Mononuclear cell (primary cell): Measurements from ENCODE around the gene C4orf50. TPM values are rescaled to one million over a fixed set of nuclear protein-coding genes. Genes with fewer than 3 reads are reported as not detected.

Experiments used
- H3K27me3 ChIP-seq: 2 replicates; pipeline ENCODE4 v1.6.0; 2011; ENCODE audit warnings: low read length, control low read depth; ENCODE audit not compliant: insufficient read depth
- H3K4me1 ChIP-seq: 2 replicates; pipeline ENCODE4 v1.5.1; 2011; ENCODE audit warnings: mild to moderate bottlenecking, low read length, control low read depth; ENCODE audit not compliant: insufficient read depth
- H3K4me3 ChIP-seq: 2 replicates; pipeline ENCODE4 v1.5.1; 2011; ENCODE audit warnings: mild to moderate bottlenecking, low read length, moderate library complexity
- H3K9me3 ChIP-seq: 2 replicates; pipeline ENCODE4 v1.5.1; 2011; ENCODE audit warnings: low read depth, mild to moderate bottlenecking, control low read depth, low read length
- total RNA-seq: library from RNA; depleted of rRNA; stranded (reverse); fragments of >200 nt; gene quantifications from one replicate; pipeline ENCODE4 v1.2.3, GENCODE V29; 2012

C4orf50 gene
- total RNA-seq, 1 donor: 0.21 TPM

- Histone ChIP-seq H3K4me3 (no peak overlapping the region), H3K27me3 (no peaks in the 10 kb centered on the region), H3K4me1 (no peaks in the 10 kb centered on the region), H3K9me3 (no peaks in the 10 kb centered on the region)
Observed at GRCh38 chr4:6031846-6032245, 13.6 kb upstream of the C4orf50 start.

- no peaks in the 10 kb centered on the region for H3K4me1 ChIP-seq
- H3K27me3 ChIP-seq: no peaks in the 10 kb centered on the region
- no peak overlapping the region for H3K4me3 ChIP-seq
- H3K9me3 ChIP-seq: no peaks in the 10 kb centered on the region
Observed at GRCh38 chr4:6030679-6031078, 12.4 kb upstream of the C4orf50 start.

GRCh38 chr4:6029254-6029653 lies 11.0 kb upstream of the C4orf50 start:
- Histone ChIP-seq H3K9me3 (no peaks in the 10 kb centered on the region), H3K4me1 (no peaks in the 10 kb centered on the region), H3K4me3 (no peak overlapping the region), H3K27me3 (no peaks in the 10 kb centered on the region)

GRCh38 chr4:6028168-6028567 lies 9.9 kb upstream of the C4orf50 start:
- Histone ChIP-seq H3K4me1 (no peaks in the 10 kb centered on the region), H3K9me3 (no peaks in the 10 kb centered on the region), H3K27me3 (no peaks in the 10 kb centered on the region), H3K4me3 (no peak overlapping the region)

- Histone ChIP-seq H3K4me1 (no peaks in the 10 kb centered on the region), H3K4me3 (no peak overlapping the region), H3K27me3 (no peaks in the 10 kb centered on the region), H3K9me3 (no peaks in the 10 kb centered on the region)
Observed at GRCh38 chr4:6027392-6027791, 9.2 kb upstream of the C4orf50 start.

GRCh38 chr4:6024313-6024960 lies 6.2 kb upstream of the C4orf50 start:
- H3K27me3 ChIP-seq: no peaks in the 10 kb centered on the region
- no peaks in the 10 kb centered on the region for H3K4me1 ChIP-seq
- H3K4me3 ChIP-seq: no peak overlapping the region
- no peaks in the 10 kb centered on the region for H3K9me3 ChIP-seq

- Histone ChIP-seq H3K4me1 (no peaks in the 10 kb centered on the region), H3K4me3 (no peak overlapping the region), H3K27me3 (no peaks in the 10 kb centered on the region), H3K9me3 (no peaks in the 10 kb centered on the region)
Observed at GRCh38 chr4:6023731-6024130, 5.5 kb upstream of the C4orf50 start.

GRCh38 chr4:6022607-6023288 lies 4.5 kb upstream of the C4orf50 start:
- H3K4me1 ChIP-seq: no peaks in the 10 kb centered on the region
- no peaks in the 10 kb centered on the region for H3K27me3 ChIP-seq
- H3K9me3 ChIP-seq: no peaks in the 10 kb centered on the region
- H3K4me3 ChIP-seq: no peak overlapping the region

GRCh38 chr4:6021831-6022606 lies 3.8 kb upstream of the C4orf50 start:
- no peak overlapping the region for H3K4me3 ChIP-seq
- H3K27me3 ChIP-seq: no peaks in the 10 kb centered on the region
- H3K9me3 ChIP-seq: no peaks in the 10 kb centered on the region
- no peaks in the 10 kb centered on the region for H3K4me1 ChIP-seq

- H3K27me3 ChIP-seq: no peaks in the 10 kb centered on the region
- no peaks in the 10 kb centered on the region for H3K9me3 ChIP-seq
- no peaks in the 10 kb centered on the region for H3K4me1 ChIP-seq
- no peak overlapping the region for H3K4me3 ChIP-seq
Observed at GRCh38 chr4:6020613-6021012, 2.4 kb upstream of the C4orf50 start.

GRCh38 chr4:6019316-6020263 lies 1.4 kb upstream of the C4orf50 start:
- no peaks in the 10 kb centered on the region for H3K27me3 ChIP-seq
- no peaks in the 10 kb centered on the region for H3K4me1 ChIP-seq
- H3K4me3 ChIP-seq: no peak overlapping the region
- H3K9me3 ChIP-seq: no peaks in the 10 kb centered on the region

GRCh38 chr4:6017800-6018199 lies 431 bp downstream of the C4orf50 start:
- Histone ChIP-seq H3K9me3 (no peaks in the 10 kb centered on the region), H3K4me1 (no peaks in the 10 kb centered on the region), H3K4me3 (no peak overlapping the region), H3K27me3 (no peaks in the 10 kb centered on the region)

- Histone ChIP-seq H3K9me3 (no peaks in the 10 kb centered on the region), H3K27me3 (no peaks in the 10 kb centered on the region)
Observed at GRCh38 chr4:6017030-6017429, 1.2 kb downstream of the C4orf50 start.

GRCh38 chr4:6013564-6013963 lies 4.7 kb downstream of the C4orf50 start:
- no peaks in the 10 kb centered on the region for H3K27me3 ChIP-seq
- no peak overlapping the region for H3K4me3 ChIP-seq
- H3K9me3 ChIP-seq: no peaks in the 10 kb centered on the region
- no peaks in the 10 kb centered on the region for H3K4me1 ChIP-seq

More at GRCh38 chr4:6017030-6017429, 1.2 kb downstream of the C4orf50 start:
- Histone ChIP-seq H3K4me1 (no peaks in the 10 kb centered on the region), H3K4me3 (no peak overlapping the region)
